GM18507 (cell line): ENCODE measurements around the gene RERE.
A peak's percentile ranks its signal among the peaks of the same experiment; 100 is the strongest.
"Not testable (repeated sequence)": the region's sequence is repeated elsewhere in the genome, so short reads cannot be mapped to it uniquely, and the experiment has no call there.

Experiments
- DNase-seq: peaks from one replicate; pipeline ENCODE4 v3.0.0; 2011; ENCODE audit warnings: low read depth; ENCODE audit not compliant: insufficient read length; ENCODE audit errors: extremely low spot score
- FAIRE-seq: peaks from 2 replicates; lab custom pipeline; 2011; peaks lifted over from hg19 to GRCh38; lab: Jason Lieb, UNC

RERE gene

DNA sequence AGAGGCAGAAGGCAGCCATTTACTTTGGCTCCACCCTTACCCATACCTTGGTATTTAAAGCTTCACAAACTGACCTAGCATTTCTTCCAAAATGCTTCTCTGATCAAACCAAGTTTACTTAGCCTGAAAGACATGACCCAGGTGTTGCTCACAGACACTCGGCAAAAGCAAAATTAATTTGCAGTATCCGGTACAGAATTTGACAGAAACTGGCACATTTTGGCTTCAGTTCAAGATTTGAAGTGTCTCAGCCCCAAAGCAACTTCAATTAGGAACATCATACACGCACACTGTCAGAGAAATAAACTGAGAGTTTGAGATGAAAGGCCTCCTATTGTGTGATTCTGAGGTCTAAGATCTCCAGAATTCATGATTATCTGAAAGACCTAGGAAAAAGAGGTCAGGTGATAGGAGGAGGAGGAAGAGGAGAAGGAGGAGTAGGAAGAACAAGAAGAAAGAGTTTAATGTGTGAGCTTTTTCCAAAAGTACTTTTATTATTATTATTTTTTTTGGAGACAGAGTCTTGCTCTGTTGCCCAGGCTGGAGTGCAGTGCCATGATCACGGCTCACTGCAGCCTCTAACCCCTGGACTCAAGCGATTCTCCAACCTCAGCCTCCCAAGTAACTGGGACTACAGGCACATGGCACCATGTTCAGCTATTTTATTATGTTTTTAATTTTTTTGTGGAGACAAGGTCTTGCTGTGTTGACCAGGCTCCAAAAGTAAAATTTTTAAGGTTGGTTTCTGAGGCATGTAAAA lies 355.9 kb downstream of the RERE start:
- DNase-seq (no peak), FAIRE-seq (no peak)

DNA sequence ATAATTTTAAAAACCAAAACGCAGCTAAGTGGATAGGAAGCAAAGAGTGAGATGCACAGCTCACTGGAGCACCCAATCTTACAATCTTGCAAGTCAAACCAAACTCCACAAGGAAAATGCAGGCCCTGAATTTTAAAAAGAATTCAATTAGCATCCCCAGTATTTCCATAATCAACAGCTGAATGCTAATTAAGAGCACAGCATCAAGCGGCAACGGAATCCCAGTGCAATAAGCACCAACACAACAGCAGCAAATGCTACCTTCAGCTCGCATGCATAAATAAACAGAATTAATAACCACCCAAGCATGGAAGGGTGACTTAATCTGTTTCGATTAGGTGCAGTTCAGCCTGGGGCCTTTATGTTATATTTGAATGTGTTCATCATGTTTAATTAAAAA lies 356.7 kb downstream of the RERE start:
- no peak for DNase-seq
- no peak for FAIRE-seq

DNA sequence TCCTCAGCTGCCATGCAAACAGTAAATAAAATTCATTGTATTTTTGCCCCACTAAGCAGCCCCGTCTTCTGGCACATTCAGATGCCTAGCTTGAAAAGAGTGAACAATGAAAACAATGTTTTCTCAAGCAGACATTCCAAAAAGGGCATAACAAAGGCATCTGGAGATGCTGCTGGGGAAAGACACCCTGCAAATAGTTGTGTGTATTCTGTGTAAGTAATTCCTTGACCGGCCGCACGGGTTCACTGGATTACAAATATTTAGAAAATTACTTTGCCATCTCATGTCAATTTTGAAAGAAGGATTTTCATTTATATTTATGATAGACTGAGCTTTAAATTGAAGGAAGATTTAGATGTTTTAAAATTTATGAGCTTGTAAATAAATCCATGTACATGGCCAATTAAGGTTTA lies 357.3 kb downstream of the RERE start:
- no peak for FAIRE-seq
- no peak for DNase-seq

DNA sequence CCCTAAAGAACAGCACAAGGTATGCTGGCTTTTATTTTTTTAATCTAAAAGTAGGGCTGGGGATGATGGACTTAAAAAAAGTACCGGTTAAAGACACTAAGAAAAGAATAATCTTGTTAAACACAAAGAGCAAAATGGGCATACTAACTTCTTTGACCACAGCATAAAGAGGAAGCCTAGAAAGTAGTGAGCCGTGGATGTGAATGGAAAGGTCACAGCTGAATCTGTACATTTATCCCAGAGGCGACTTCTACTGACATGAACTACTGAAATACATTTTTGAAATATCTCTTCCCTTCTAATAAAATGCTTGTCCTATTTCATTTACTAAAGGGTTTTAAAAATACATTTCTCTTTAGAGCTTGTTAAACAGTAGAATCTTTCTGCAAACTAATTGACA lies 358.8 kb downstream of the RERE start:
- no peak for DNase-seq
- FAIRE-seq = no peak

DNA sequence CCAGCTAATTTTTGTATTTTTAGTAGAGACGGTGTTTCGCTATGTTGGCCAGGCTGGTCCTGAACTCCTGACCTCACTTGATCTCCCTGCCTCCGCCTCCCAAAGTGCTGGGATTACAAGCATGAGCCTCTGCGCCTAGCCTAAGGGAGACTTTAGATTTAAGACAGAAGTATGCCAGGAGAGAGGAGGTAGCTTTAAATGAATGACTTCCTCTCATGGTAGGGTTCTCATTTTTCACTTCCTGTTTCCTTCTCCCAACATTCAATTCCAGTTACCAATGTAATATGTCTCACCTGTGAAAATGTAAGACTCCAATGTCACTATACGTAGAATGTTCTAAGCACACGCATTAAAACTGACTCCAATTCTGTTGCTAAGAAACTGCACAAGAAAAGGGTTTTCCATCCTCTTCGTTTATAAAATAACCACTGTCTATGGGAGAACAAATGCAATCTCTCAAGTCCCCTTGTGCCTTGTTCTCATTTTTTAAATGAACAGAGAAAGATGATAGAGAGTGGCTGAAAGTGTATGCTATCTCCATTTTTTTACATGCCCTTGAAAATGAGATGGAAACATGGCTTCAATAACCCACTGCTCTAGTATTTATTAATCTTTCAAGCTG lies 359.6 kb downstream of the RERE start:
- no peak for DNase-seq
- peak; percentile 35 for FAIRE-seq

DNA sequence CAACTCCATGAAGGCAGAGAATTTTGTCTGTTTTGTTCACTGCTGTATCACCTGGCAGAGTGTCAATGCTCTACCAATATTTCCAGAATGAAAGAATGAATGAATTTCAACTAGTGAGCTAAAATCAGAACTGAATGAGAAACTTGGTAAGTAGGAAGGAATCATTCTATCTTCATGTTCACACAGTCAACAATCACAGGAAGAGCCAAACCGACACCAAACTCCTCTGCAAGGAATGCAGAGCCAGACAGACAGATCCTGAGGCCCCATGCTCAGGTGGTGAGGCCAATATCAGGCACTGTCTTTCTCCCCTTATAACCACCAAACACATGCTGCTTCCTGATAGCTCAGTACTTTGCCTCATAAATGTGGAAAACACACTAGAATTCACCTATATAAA lies 360.4 kb downstream of the RERE start:
- DNase-seq (no peak), FAIRE-seq (no peak)

DNA sequence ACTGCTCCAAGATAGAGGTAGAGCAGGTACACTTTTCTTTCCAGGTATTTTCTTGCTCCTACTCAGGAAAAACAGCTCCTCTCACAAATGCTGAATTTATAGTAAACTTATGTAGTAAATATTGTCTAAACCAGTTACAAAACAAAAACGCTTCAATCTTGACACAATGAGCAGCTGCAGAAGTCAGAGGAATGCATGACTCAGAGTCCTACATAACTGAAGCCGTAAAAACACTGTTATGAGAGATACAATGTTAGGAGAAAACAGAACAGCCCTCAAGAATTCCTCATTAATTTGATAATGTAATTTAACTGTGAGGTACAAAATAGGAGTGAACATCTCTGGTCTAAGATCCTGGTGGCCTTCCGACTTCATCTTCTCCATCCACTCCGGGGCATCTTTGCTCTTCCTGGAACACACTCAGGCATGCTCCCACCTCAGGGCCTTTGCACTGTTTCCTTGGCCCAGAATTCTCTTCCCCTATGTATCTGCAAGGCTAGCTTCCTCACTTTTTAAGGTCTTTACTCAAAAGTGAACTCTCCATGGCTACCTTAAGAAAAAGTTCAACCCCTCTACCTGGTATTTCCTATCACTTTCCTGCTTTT lies 361.0 kb downstream of the RERE start:
- FAIRE-seq = no peak
- DNase-seq = no peak

DNA sequence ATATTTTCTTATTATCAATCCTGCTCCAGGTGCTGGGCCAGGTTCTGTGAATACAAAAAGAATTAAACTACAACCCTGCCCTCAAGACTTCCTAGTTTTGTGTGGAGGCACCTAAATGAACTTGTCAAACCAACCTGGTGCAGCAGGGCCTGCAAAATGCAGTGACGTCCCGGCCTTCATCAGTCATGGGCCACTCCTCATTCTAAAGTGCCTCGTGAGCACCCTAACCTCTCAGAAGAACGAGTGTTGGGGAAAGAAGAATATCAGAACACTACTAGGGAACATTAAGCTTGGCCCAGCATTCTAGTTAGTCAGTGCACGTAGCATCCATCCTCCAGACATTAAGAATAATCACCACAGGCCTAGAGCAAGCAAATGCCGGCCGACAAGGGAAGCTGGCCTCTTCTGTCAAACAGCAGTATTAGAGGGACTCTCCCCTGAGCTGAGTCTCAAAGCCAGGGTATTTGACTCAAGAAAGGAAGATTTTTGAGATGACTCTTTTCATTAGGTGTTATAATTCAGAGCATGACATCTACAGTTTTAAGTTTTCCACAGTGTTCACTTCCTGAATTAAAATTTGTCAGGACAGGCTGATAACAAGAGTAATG lies 361.6 kb downstream of the RERE start:
- FAIRE-seq = no peak
- no peak for DNase-seq

DNA sequence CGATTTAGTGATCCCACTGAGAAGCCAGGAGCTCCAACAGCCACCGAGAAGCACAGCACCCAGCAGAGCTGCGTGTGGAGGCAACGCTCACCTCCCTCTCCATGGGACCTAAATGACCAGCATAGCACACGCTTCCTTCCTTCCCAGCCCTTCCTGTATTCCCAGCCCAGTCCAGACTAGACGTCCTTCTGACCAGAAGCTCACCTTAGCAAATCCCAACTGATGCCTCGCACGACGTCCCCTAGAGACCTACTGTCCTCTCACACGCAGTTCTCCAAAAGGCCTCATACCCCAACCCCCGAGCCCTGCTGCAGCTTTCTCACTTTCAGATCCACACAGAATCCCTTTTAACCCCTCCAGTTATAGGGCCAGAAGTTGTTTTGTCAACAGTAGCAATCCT lies 367.1 kb downstream of the RERE start:
- DNase-seq = no peak
- FAIRE-seq = no peak

DNA sequence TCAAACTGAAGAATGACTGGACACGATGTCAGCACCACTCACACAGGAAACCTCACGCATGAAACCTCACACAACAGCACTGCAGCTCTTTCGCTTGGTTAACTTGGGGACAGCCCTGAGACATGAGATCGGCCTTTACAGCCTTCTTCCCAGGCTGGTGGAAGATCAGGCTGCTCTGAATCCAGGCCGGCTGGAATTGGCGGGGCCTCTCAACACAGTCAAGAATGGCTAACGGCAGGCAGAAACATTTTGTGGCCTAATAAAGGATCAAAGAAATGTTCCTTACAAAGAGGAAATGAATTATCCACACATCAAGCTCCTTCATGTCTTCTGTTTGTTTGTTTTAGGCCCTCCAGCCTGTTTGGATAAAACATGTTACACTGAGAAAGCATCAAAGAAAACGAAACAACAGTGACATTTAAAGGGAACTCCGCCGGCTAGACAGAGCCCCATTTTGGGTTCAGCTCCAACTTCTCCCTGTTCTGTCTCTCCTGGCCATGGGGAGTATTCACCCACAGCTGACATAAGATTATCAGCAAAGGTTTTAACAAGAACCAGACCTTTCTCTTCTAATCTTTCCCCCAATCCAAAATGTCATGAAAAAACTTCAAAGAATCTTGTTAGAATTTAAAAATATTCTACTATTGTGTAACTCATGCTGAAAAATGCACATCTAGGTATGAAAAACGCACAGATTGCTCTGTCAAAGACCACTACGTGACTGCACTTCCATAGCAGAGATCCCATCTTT lies 368.4 kb downstream of the RERE start:
- FAIRE-seq (no peak), DNase-seq (no peak)

DNA sequence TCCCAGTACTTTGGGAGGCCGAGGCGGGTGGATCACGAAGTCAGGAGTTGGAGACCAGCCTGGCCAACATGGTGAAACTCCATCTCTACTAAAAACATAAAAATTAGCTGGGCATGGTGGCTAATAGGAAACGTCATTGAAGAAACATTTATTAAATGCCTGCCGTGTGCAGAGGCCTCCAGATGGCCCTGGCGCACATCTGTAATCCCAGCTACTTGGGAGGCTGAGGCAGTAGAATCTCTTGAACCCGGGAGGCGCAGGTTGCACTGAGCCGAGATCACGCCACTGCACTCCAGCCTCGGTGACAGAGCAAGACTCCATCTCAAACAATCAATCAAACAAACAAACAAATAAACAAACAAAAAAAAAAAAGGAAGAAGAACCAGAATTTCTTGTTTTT lies 368.9 kb downstream of the RERE start:
- not testable (repeated sequence) for FAIRE-seq, DNase-seq

DNA sequence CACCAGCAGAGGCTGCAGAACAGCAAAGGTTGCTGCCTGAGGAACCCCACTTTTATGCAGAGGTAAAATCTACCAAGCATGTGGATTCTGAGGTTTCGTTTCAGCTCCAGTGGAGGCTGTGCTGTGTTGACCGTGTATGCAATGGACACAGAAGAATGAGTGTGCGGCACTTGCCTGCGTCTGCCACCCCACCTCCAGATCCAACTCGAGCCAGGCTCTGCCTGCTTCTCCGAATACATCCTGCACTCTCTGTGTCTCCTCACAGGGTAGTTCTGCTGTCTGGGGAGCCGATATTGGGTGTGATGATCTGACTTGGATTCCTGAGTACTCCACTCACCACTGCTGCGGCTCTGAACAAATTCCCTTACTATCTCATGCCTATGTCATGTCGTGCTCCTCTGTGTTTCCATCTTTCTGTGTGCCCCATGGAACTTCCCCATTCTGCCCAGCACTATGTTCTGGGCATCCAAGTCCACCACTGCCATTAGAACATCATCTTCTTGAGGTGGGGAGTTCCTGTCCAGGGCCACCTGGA lies 369.8 kb downstream of the RERE start:
- no peak for FAIRE-seq
- DNase-seq = no peak

DNA sequence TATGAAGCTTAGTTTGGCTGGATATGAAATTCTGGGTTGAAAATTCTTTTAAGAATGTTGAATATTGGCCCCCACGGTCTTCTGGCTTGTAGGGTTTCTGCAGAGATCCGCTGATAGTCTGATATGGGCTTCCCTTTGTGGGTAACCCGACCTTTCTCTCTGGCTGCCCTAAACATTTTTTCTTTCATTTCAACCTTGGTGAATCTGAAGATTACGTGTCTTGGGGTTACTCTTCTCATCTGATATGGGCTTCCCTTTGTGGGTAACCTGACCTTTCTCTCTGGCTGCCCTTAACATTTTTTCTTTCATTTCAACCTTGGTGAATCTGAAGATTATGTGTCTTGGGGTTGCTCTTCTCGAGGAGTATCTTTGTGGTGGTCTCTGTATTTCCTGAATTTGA lies 371.3 kb downstream of the RERE start:
- FAIRE-seq = not testable (repeated sequence)

DNA sequence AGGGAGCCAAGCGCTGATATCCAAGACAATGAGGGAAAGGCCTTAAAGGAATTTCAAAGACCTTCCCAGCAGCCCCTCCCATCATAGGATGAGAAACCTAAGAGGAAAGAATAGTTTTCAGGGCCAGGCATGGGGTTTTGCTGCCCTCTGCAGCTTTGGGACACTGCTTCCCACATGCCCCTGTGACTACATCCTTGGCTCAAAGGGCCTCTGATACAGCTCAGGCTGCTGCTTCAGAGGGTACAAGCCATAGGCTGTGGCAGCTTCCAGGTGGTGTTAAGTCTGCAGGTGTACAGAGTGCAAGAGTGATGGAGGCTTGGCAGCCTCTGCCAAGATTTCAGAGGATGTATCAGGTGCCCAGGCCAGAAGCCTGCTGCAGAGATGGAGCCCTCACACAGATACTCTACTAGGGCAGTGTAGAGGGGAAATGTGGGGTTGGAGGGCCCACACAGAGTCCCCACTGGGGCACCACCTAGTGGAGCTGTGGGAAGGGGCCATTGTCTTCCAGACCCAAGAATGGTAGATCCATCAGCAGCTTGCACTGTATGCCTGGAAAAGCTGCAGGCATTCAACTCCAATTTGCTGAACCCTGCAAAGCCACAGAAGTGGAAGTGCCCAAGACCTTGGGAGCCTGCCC lies 373.8 kb downstream of the RERE start:
- no peak for DNase-seq
- FAIRE-seq = no peak

More for the DNA sequence above, 371.3 kb downstream of the RERE start:
- DNase-seq = not testable (repeated sequence)

DNA sequence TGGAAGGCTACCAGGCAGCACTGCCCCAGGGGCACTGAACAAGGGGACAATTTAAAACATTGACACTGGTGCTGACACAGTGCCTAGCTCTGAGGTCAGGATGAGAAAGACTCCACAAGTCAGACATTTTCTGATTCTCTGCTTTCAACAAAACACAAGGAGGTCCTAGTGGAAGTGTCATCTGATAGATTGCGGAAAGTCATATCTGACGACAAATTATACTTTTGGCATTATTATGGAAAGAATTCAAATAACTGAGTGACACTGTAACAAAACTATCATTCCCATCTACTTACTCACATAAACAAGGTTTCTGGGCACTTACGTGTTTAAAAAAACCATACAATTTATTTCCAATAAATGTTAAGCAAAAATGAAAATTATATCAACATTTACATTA lies 376.0 kb downstream of the RERE start:
- DNase-seq = no peak
- no peak for FAIRE-seq

DNA sequence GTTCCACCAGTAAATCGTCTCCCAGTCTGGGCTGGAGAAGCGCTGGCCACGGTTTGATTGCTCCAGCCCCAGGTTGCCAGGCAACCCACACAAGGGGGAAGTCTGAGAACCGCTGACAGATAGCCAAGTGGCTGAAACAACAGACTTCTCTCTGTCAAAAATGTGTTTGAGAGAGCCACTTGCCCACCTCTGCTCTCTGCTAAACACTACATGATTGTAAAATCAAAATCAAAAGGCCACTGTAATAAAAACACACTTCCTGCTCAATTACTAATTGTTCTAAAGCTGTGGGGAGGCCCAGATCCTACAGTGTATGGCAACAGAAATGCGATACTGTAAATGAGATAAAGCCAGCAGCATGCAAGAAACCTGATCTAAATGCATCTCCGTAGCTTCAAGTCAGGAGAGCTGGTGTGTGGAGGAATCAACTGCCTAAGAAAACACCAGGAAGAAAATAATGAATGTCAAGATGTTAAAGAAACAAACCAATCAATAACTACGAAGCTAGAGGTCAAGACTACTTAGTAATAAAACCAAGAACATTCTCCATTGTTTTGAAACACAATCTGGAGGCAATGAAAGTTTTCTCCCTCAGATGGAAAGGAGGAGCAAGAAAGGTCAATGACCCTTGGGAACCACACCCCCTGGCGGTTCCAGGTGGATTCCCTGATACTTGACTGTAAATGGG lies 378.3 kb downstream of the RERE start:
- DNase-seq = no peak
- peak; percentile 74 for FAIRE-seq

DNA sequence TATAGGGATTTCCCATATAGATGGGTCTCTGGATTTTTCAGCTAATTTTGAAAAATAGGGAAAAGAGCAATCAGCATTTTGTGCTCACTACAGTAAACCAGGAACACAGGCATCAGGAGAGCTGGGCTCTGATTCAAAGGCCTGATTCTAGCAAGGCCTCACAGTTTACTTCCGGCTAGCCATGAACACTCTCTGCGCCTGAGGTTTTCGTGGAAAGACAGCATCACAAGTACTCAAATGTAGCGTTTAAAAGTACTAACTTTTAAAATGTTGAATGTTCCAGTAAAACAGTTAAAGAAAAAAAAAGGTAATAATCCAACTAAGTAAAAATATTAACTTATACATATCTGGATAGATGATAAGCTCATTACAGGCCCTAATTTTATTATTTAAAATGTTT lies 379.0 kb downstream of the RERE start:
- FAIRE-seq (no peak), DNase-seq (no peak)

DNA sequence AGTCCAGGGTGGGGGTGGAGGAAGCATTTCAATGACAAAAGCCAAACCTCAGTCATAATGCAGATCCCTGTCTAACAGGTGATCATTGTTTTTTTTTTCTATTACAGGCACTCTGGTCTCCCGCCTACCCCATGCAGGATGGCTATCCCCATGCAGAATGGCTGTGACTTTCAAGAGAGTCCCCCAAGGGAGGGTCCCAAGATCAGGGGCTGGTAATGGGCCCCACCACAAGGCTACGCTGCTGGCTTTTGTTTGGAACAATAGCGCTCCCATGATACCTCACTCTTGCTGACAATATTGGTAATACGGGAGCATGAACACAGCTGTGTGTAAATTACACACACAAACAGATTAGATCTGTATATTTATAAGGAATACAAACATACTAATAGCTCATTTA lies 380.1 kb downstream of the RERE start:
- DNase-seq (no peak), FAIRE-seq (no peak)
